Testis (tissue), 3 donors: ENCODE data around the gene MLPH. TPM values are rescaled to one million over a fixed set of nuclear protein-coding genes. Genes with fewer than 3 reads are reported as not detected.

Source experiments
- DNase-seq: peaks from one replicate; pipeline ENCODE4 v3.0.0-alpha.2; 2019
- H3K27ac ChIP-seq, 2 donors: fragments of 200-600 bp; sonication (generic); one replicate each; pipeline ENCODE4 v1.5.1; 2019
- H3K27me3 ChIP-seq: fragments of 200-600 bp; sonication (generic); one replicate; pipeline ENCODE4 v1.5.1; 2019
- H3K36me3 ChIP-seq: fragments of 200-600 bp; sonication (generic); one replicate; pipeline ENCODE4 v1.5.1; 2017; ENCODE audit warnings: low read depth; ENCODE audit errors: missing control alignments
- H3K4me1 ChIP-seq: fragments of 200-600 bp; sonication (generic); one replicate; pipeline ENCODE4 v1.5.1; 2019
- H3K4me3 ChIP-seq, 2 donors: fragments of 200-600 bp; sonication (generic); one replicate each; pipeline ENCODE4 v1.5.1; 2017 to 2019
- H3K9me3 ChIP-seq: fragments of 200-600 bp; sonication (generic); one replicate; pipeline ENCODE4 v1.5.1; 2017
- POLR2A ChIP-seq: fragments of 450-650 bp; IDR thresholded peaks from one replicate; pipeline ENCODE4 v1.6.1; 2017; ENCODE audit warnings: antibody characterized with exemption, mild to moderate bottlenecking, moderate library complexity
- WGBS, 2 donors: methylation state at CpG; one replicate each; pipeline ENCODE4 v1.1.5; 2018; 5-methylcytosine and 5-hydroxymethylcytosine counted together
- intact Hi-C: fragments of 100-400 bp; cut with DNase I; formaldehyde crosslinking; loops from one replicate; pipeline ENCODE4 v1.15.1; 2023; ENCODE audit warnings: low total_unique reads
- polyA plus RNA-seq: library from polyadenylated mRNA; stranded (reverse); fragments of 350-450 nt; fragmentation: Illumina TruSeq; extraction: RNeasy Lipid Tissue Mini Kit (QIAGEN cat#74804); gene quantifications from one replicate; pipeline ENCODE4 v1.2.3, GENCODE V29; 2014; ENCODE audit warnings: low read depth, low replicate concordance; ENCODE audit not compliant: insufficient read depth
- total RNA-seq, 2 donors: library from RNA; depleted of rRNA; stranded (reverse); fragments of >200 nt; gene quantifications; one replicate each; pipeline ENCODE4 v1.2.3, GENCODE V29; 2016
- TF ChIP-seq, protein P1 (sequence below), 3 experiments: fragments of 450-650 bp in 2 of 3; fragments of 200-600 bp in 1 of 3; sonication (generic) in 1 of 3; IDR thresholded peaks; one replicate each; pipeline ENCODE4 v1.5.1; 2016 to 2019; ENCODE audit warnings: antibody characterized with exemption in 3 of 3, mild to moderate bottlenecking in 2 of 3, moderate library complexity in 1 of 3

Gene MLPH
- total and polyA plus RNA-seq, 3 donors from 2014 or later = 5.5 to 7.4 (median 6.5) TPM

DNA sequence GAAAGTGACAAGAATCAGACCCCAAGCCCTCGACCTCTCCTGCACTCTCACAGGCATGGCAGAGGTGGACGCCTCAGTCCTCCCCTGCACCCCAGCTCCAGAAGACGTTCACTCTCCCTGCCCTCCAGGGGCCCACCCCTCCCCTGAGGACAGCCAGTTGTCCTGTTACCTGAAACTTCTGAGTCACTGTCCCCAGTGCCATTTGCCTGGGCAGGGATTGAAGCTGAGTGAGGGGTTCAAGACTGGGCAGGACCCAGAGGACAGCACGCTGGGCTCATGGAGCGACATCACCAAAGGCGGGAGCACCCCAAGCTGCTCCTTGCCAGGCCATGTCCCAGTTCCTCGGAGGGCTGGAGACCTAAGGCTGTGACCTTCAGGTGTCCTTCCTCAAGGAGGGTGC lies 38.9 kb upstream of the MLPH start:
- WGBS, 2 donors = 92 to 93% methylated on average over 7 of the region's 7 CpGs
- DNase-seq = no peak
- no peak overlapping the region for H3K27ac ChIP-seq
- H3K36me3 ChIP-seq = no peaks in the 10 kb centered on the region
- no peaks in the 10 kb centered on the region for H3K9me3 ChIP-seq
- peaks cover 12% of the 10 kb centered on the region for H3K4me1 ChIP-seq
- H3K27me3 ChIP-seq = no peaks in the 10 kb centered on the region
- no peak for TF ChIP-seq POLR2A
- TF ChIP-seq, protein P1, sequence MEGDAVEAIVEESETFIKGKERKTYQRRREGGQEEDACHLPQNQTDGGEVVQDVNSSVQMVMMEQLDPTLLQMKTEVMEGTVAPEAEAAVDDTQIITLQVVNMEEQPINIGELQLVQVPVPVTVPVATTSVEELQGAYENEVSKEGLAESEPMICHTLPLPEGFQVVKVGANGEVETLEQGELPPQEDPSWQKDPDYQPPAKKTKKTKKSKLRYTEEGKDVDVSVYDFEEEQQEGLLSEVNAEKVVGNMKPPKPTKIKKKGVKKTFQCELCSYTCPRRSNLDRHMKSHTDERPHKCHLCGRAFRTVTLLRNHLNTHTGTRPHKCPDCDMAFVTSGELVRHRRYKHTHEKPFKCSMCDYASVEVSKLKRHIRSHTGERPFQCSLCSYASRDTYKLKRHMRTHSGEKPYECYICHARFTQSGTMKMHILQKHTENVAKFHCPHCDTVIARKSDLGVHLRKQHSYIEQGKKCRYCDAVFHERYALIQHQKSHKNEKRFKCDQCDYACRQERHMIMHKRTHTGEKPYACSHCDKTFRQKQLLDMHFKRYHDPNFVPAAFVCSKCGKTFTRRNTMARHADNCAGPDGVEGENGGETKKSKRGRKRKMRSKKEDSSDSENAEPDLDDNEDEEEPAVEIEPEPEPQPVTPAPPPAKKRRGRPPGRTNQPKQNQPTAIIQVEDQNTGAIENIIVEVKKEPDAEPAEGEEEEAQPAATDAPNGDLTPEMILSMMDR (IDR thresholded peaks at IDR 0.05) = no peak
- intact Hi-C loops = no loop called here
- H3K4me3 ChIP-seq = no peak overlapping the region

DNA sequence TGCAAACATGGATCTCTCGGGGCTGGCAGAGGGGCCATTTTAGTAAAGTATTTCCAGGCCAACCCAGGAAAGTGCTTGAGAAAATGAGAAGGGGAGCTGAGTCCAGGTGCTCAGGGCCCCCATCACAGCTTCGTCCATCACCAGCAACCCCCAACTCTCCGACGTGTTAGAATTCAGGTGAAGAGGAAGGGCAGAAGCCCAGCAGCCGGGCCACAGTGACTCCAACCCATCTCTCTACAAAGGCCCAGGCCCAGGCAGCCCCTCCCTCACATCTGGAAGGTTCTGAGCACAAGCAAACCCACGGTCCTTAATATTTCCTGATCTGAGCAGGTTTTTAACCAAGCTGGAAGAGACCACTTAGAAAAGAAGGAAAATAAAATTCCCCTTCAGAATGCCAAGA lies 38.4 kb upstream of the MLPH start:
- H3K27ac ChIP-seq = no peak overlapping the region
- TF ChIP-seq, protein P1 (IDR thresholded peaks at IDR 0.05) = no peak
- no peak for TF ChIP-seq POLR2A
- intact Hi-C loops = no loop called here
- whole genome bisulfite sequencing, 2 donors = 87 to 91% methylated on average over 6 of the region's 6 CpGs
- no peak overlapping the region for H3K4me3 ChIP-seq
- no peaks in the 10 kb centered on the region for H3K27me3 ChIP-seq
- no peaks in the 10 kb centered on the region for H3K9me3 ChIP-seq
- H3K36me3 ChIP-seq = no peaks in the 10 kb centered on the region
- H3K4me1 ChIP-seq = peaks cover 12% of the 10 kb centered on the region
- no peak for DNase-seq

DNA sequence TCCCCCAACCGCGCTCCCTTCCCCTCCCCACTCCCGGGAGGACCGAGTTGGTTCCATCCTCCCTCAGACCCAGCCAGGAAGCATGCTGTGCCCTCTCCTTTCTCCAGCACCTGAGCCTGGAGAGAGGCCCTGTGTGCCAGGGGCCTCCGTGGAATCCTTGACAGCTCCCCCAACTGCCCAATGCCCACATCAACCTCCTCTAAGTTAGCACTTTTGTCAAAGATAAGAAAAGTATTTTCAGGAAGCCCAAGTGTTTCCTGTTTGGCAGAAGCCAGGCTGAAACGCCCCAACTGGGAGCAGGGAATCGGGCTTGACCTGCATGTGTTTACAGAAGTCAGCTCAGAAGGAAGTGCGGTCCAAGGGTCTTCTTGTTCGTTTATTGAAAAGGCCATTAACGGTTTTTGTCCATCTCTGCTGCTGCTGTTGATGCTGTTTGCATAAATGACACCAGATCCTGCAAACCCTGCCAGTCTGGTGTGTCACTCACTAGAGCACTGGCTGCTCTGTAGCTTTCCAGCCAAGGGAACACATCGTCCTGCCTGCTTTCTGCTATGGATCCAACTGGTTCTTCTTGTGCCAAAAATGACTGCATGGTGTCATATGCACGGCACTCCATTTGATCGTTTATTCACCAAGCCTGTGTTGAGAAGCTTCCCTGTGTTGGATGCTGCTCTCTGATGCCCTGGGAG lies 37.7 kb upstream of the MLPH start:
- Histone ChIP-seq H3K36me3 (no peaks in the 10 kb centered on the region), H3K27ac (peak overlapping the region; percentile 33 to 58), H3K9me3 (no peaks in the 10 kb centered on the region), H3K4me1 (peaks cover 12% of the 10 kb centered on the region), H3K27me3 (no peaks in the 10 kb centered on the region), H3K4me3 (no peak overlapping the region)
- WGBS, 2 donors = 35 to 44% methylated on average over 13 of the region's 13 CpGs
- intact Hi-C loops = no loop called here
- DNase-seq = peak; percentile 77
- TF ChIP-seq, protein P1 (IDR thresholded peaks at IDR 0.05) = no peak
- no peak for TF ChIP-seq POLR2A

DNA sequence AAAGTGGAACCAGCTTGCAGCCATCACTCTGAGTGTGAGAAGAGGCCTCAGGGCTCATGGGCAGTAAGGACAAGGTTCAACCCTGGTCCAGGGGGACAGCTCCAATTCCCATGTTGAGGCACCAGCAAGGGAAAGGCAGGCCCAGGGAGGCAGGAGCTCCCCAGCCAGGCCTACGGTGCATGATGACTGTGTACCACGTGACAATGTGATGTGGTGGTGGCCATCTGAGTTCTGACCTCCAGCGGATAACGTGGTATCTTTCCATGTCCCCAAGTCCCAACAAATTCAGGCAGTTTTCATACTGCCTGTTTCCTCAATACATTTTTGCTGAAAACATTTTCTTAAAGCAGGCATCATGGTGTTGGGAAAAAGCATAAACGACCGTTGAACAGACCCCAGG lies 36.9 kb upstream of the MLPH start:
- WGBS, 2 donors = 93 to 94% methylated on average over 6 of the region's 6 CpGs
- Histone ChIP-seq H3K36me3 (no peaks in the 10 kb centered on the region), H3K4me1 (peaks cover 12% of the 10 kb centered on the region), H3K4me3 (no peak overlapping the region), H3K9me3 (no peaks in the 10 kb centered on the region), H3K27me3 (no peaks in the 10 kb centered on the region), H3K27ac (peak overlapping the region; percentile 33 to 58)
- no peak for TF ChIP-seq POLR2A
- TF ChIP-seq, protein P1 (IDR thresholded peaks at IDR 0.05) = no peak
- intact Hi-C loops = no loop called here
- DNase-seq = no peak

DNA sequence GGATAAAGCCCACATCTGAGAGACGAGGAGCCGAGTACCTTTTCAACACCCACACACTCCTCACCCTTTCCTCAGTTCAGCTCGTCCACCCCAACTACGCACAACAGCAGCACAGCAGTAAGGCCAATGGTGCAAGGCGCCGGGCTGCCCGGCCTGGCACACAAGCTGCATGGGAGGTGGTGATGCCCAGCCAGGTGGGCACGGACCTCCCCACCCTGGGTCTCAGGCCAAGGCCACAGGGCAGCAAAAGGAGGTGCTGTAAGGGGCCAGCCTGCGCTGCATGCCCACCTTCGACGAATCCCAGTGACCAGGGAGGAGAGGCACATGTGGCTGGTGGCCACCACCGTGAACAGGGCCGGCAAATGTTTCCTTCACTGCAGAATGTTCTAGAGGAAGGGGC lies 36.5 kb upstream of the MLPH start:
- Histone ChIP-seq H3K4me3 (no peak overlapping the region), H3K27ac (no peak overlapping the region), H3K27me3 (no peaks in the 10 kb centered on the region), H3K9me3 (no peaks in the 10 kb centered on the region), H3K36me3 (no peaks in the 10 kb centered on the region), H3K4me1 (peaks cover 12% of the 10 kb centered on the region)
- WGBS, 2 donors = 87 to 93% methylated on average over 8 to 13 of the region's 13 CpGs
- DNase-seq = no peak
- intact Hi-C loops = no loop called here
- TF ChIP-seq, protein P1 (IDR thresholded peaks at IDR 0.05) = no peak
- TF ChIP-seq POLR2A = no peak
